ENCODE results near the gene SH2D4B.

DNA sequence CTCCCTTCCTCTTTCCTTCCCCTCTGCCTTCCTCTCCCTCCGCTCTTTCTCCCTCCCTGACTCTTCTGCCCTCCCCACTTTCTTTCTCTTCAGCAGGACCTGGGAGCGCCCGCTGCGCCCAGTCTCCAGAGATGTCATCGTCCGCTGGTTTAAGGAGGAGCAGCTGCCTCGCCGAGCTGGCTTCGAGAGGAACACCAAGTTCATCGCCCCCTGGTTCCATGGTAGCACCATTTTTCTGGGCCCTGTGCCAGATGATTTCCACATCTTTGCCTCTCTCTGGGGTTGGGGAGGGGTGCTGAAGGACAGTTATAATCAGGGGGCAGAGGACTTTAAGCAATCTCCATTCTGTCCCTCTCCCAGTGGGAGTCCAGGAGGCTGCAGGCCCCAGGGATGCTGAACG is 71.6 kb downstream of the SH2D4B start:
- no peak for TF ChIP-seq EZH2 (IDR thresholded peaks at IDR 0.05; ENCODE audit: borderline replicate concordance)
- TF ChIP-seq, protein P1, sequence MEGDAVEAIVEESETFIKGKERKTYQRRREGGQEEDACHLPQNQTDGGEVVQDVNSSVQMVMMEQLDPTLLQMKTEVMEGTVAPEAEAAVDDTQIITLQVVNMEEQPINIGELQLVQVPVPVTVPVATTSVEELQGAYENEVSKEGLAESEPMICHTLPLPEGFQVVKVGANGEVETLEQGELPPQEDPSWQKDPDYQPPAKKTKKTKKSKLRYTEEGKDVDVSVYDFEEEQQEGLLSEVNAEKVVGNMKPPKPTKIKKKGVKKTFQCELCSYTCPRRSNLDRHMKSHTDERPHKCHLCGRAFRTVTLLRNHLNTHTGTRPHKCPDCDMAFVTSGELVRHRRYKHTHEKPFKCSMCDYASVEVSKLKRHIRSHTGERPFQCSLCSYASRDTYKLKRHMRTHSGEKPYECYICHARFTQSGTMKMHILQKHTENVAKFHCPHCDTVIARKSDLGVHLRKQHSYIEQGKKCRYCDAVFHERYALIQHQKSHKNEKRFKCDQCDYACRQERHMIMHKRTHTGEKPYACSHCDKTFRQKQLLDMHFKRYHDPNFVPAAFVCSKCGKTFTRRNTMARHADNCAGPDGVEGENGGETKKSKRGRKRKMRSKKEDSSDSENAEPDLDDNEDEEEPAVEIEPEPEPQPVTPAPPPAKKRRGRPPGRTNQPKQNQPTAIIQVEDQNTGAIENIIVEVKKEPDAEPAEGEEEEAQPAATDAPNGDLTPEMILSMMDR (IDR thresholded peaks at IDR 0.05; ENCODE audit: poor library complexity), result no peak
- no peak for TF ChIP-seq EZH2phosphoT487 (IDR thresholded peaks at IDR 0.05; ENCODE audit: low read depth, severe bottlenecking, unreplicated experiment)

Measured in hepatocyte (in vitro differentiated cells).